IMR-90 (cell line): ENCODE data around the gene ARHGEF38. TPM values are rescaled to one million over a fixed set of nuclear protein-coding genes. Genes with fewer than 3 reads are reported as not detected.

Experiments
- ATAC-seq: fragments of 200-7000 bp; cut with Tn5 transposase; 2 replicates; pipeline ENCODE4 v1.9.1; 2020; ENCODE audit warnings: low read depth, mild to moderate bottlenecking, moderate library complexity
- BruUV-seq: library from RNA; stranded (reverse); fragments of 400-500 nt; replicated peaks from 2 replicates; lab custom pipeline; 2021; lab: Mats Ljungman, UMichigan
- CTCF ChIA-PET: fragments of 300-600 bp; formaldehyde crosslinking; extraction: SDS; loops from one replicate; lab custom pipeline; 2021; ENCODE audit warnings: antibody characterized with exemption; lab: Yijun Ruan, JAX
- POLR2A ChIA-PET: fragments of 300-600 bp; sonication (Branson Sonifier 250); formaldehyde crosslinking; loops from one replicate; lab custom pipeline; 2022; ENCODE audit warnings: antibody characterized with exemption; ENCODE audit not compliant: unreplicated experiment; lab: Charles Lee
- DNase-seq: peaks from one replicate; pipeline ENCODE4 v3.0.0; 2013
- H2AFZ ChIP-seq: replicated peaks from 2 replicates; pipeline ENCODE3; 2013; ENCODE audit warnings: low read length, mild to moderate bottlenecking; ENCODE audit not compliant: poor library complexity
- H2AK5ac ChIP-seq: 2 replicates; pipeline ENCODE4 v1.6.1; 2013; ENCODE audit warnings: low read depth, low read length, inconsistent platforms
- H2AK9ac ChIP-seq: replicated peaks from 2 replicates; pipeline ENCODE3; 2013; ENCODE audit warnings: mild to moderate bottlenecking, low read depth, low read length, moderate library complexity; ENCODE audit not compliant: poor library complexity
- H2BK120ac ChIP-seq: 2 replicates; pipeline ENCODE4 v1.6.1; 2013; ENCODE audit warnings: low read depth, low read length, inconsistent platforms
- H2BK15ac ChIP-seq: 3 replicates; pipeline ENCODE4 v1.6.1; 2013; ENCODE audit warnings: low read depth, low read length, inconsistent platforms
- H2BK20ac ChIP-seq: 2 replicates; pipeline ENCODE4 v1.6.1; 2013; ENCODE audit warnings: low read depth, mild to moderate bottlenecking, inconsistent platforms, low read length, moderate library complexity
- H2BK5ac ChIP-seq: 2 replicates; pipeline ENCODE4 v1.6.1; 2013; ENCODE audit warnings: mild to moderate bottlenecking, low read depth, low read length, inconsistent platforms; ENCODE audit not compliant: poor library complexity, severe bottlenecking
- H3K14ac ChIP-seq: replicated peaks from 2 replicates; pipeline ENCODE4 v1.6.1; 2013; ENCODE audit warnings: low read depth, low read length, inconsistent platforms
- H3K18ac ChIP-seq: 2 replicates; pipeline ENCODE4 v1.6.1; 2013; ENCODE audit warnings: low read depth, low read length, control low read depth
- H3K23ac ChIP-seq: 2 replicates; pipeline ENCODE4 v1.6.1; 2013; ENCODE audit warnings: low read depth, low read length, inconsistent platforms
- H3K27ac ChIP-seq: 2 replicates; pipeline ENCODE4 v1.5.1; 2013; ENCODE audit warnings: mild to moderate bottlenecking, control low read depth, low read length; ENCODE audit not compliant: insufficient read depth
- H3K27me3 ChIP-seq: 2 replicates; pipeline ENCODE4 v1.6.1; 2013; ENCODE audit warnings: low read length; ENCODE audit not compliant: control insufficient read depth, insufficient read depth
- H3K36me3 ChIP-seq: 2 replicates; pipeline ENCODE4 v1.6.1; 2013; ENCODE audit warnings: low read length, mixed read lengths; ENCODE audit not compliant: control insufficient read depth, insufficient read depth
- H3K4ac ChIP-seq: 2 replicates; pipeline ENCODE4 v1.6.1; 2013; ENCODE audit warnings: low read depth, low read length, inconsistent platforms
- H3K4me1 ChIP-seq: 2 replicates; pipeline ENCODE4 v1.6.1; 2013; ENCODE audit warnings: low read length, mixed read lengths; ENCODE audit not compliant: control insufficient read depth, insufficient read depth
- H3K4me2 ChIP-seq: 2 replicates; pipeline ENCODE4 v1.6.1; 2013; ENCODE audit warnings: low read depth, mild to moderate bottlenecking, control low read depth, low read length, moderate library complexity
- H3K4me3 ChIP-seq: 2 replicates; pipeline ENCODE4 v1.5.1; 2013; ENCODE audit warnings: low read depth, mild to moderate bottlenecking, control low read depth, low read length, moderate library complexity; ENCODE audit not compliant: insufficient read depth
- H3K56ac ChIP-seq: 2 replicates; pipeline ENCODE4 v1.6.1; 2013; ENCODE audit warnings: low read length, inconsistent platforms; ENCODE audit not compliant: insufficient read depth; ENCODE audit errors: extremely low read depth
- H3K79me1 ChIP-seq, 2 experiments: 2 replicates each; pipeline ENCODE4 v1.6.1; 2013; ENCODE audit warnings: low read length in 2 of 2, inconsistent platforms in 1 of 2, low read depth in 1 of 2
- H3K9ac ChIP-seq: 2 replicates; pipeline ENCODE4 v1.6.1; 2013; ENCODE audit warnings: low read depth, low read length, control low read depth
- H3K9me1 ChIP-seq: 2 replicates; pipeline ENCODE4 v1.6.1; 2013; ENCODE audit warnings: low read length, inconsistent platforms; ENCODE audit not compliant: insufficient read depth
- H3K9me3 ChIP-seq: 2 replicates; pipeline ENCODE4 v1.6.1; 2013; ENCODE audit warnings: low read length; ENCODE audit not compliant: control insufficient read depth, insufficient read depth
- H4K20me1 ChIP-seq: 2 replicates; pipeline ENCODE4 v1.6.1; 2013; ENCODE audit warnings: low read length, inconsistent platforms; ENCODE audit not compliant: insufficient read depth
- H4K5ac ChIP-seq: 2 replicates; pipeline ENCODE4 v1.6.1; 2013; ENCODE audit warnings: mild to moderate bottlenecking, low read depth, low read length, control low read depth
- H4K8ac ChIP-seq, 2 experiments: 2 replicates each; pipeline ENCODE4 v1.6.1; 2013; ENCODE audit warnings: low read depth in 2 of 2, low read length in 2 of 2, control low read depth in 1 of 2, inconsistent platforms in 1 of 2
- H4K91ac ChIP-seq: 2 replicates; pipeline ENCODE4 v1.6.1; 2013; ENCODE audit warnings: low read depth, low read length, inconsistent platforms; ENCODE audit not compliant: insufficient read depth
- BHLHE40 ChIP-seq: fragments of 150-350 bp; IDR thresholded peaks from 2 replicates; pipeline ENCODE4 v1.6.1; 2016; ENCODE audit warnings: mild to moderate bottlenecking, low read depth, low read length
- CEBPB ChIP-seq: IDR thresholded peaks from 2 replicates; pipeline ENCODE4 v1.6.1; 2012; ENCODE audit warnings: low read depth, low read length, improper control_type of control experiment
- CHD1 ChIP-seq: IDR thresholded peaks from 2 replicates; pipeline ENCODE4 v1.6.1; 2012; ENCODE audit warnings: low read depth, low read length, improper control_type of control experiment
- CTCF ChIP-seq: conservative IDR thresholded peaks from 2 replicates; pipeline ENCODE4 v1.5.1; 2012; ENCODE audit warnings: mild to moderate bottlenecking, low read depth, low read length, improper control_type of control experiment
- FOS ChIP-seq: fragments of 150-350 bp; IDR thresholded peaks from 2 replicates; pipeline ENCODE4 v1.6.1; 2016; ENCODE audit warnings: low read depth, low read length
- NFE2L2 ChIP-seq: fragments of 150-350 bp; IDR thresholded peaks from 2 replicates; pipeline ENCODE4 v1.6.1; 2016; ENCODE audit warnings: low read depth, mild to moderate bottlenecking, low read length
- POLR2A ChIP-seq: IDR thresholded peaks from 2 replicates; pipeline ENCODE4 v1.6.1; 2012; ENCODE audit warnings: mild to moderate bottlenecking, low read depth, low read length
- RAD21 ChIP-seq: IDR thresholded peaks from 2 replicates; pipeline ENCODE4 v1.6.1; 2012; ENCODE audit warnings: low read length, improper control_type of control experiment
- RFX5 ChIP-seq: IDR thresholded peaks from 2 replicates; pipeline ENCODE4 v1.8.0; 2012; ENCODE audit warnings: low read depth, mild to moderate bottlenecking, low read length, moderate library complexity
- SMC3 ChIP-seq: fragments of 150-350 bp; IDR thresholded peaks from 2 replicates; pipeline ENCODE4 v1.6.1; 2016; ENCODE audit warnings: low read depth, mild to moderate bottlenecking, antibody characterized with exemption, low read length, moderate library complexity
- WGBS, 2 experiments: methylation state at CpG; one replicate each; pipeline versions ENCODE4 v1.1.5 to v1.1.7; 2013; ENCODE audit warnings: missing lambda C conversion rate in 2 of 2; ENCODE audit not compliant: insufficient read length in 1 of 2; ENCODE audit errors: extremely low coverage in 2 of 2; 5-methylcytosine and 5-hydroxymethylcytosine counted together
- dilution Hi-C: fragments of 300-500 bp; cut with HindIII; formaldehyde crosslinking; loops from one replicate; pipeline ENCODE4 v1.14.3; 2018; ENCODE audit warnings: low sequenced_read_pairs; ENCODE audit not compliant: unreplicated experiment
- in situ Hi-C: fragments of 300-500 bp; cut with MboI; formaldehyde crosslinking; loops from 3 replicates; pipeline ENCODE4 v1.14.3; 2019; ENCODE audit warnings: low sequenced_read_pairs, inconsistent platforms, mixed read lengths
- intact Hi-C: fragments of 100-400 bp; cut with micrococcal nuclease; formaldehyde crosslinking; loops from 2 replicates; pipeline ENCODE4 v1.10.0; 2022
- polyA plus RNA-seq, 3 experiments: library from polyadenylated mRNA; depleted of rRNA; stranded (reverse); fragments of >200 nt; gene quantifications; 2 replicates each; pipeline ENCODE4 v1.2.3, GENCODE V29; 2012; ENCODE audit warnings: low replicate concordance in 1 of 3
- total RNA-seq: library from RNA; depleted of rRNA; stranded (reverse); fragments of >200 nt; gene quantifications from 2 replicates; pipeline ENCODE4 v1.2.3, GENCODE V29; 2012

ARHGEF38 gene
- total and polyA plus RNA-seq, 2 of the 4 experiments (the other 2 are of a cell fraction), result not detected

GRCh38 chr4:105714071-105714521 is 161.7 kb downstream of the ARHGEF38 start:
- H3K23ac ChIP-seq, result no peak overlapping the region
- 0 out of 4 replicates have a peak overlapping the region, but pooled peaks of 1 of the 2 experiments have one; percentile 15 for H4K8ac ChIP-seq
- no peak overlapping the region for H3K4ac ChIP-seq
- H2BK20ac ChIP-seq, result no peak overlapping the region
- H3K9me1 ChIP-seq, result no peaks in the 10 kb centered on the region
- H4K91ac ChIP-seq, result no peak overlapping the region
- WGBS, 2 experiments, result no CpG with 5 or more reads among the region's 5 CpGs
- DNase-seq (no peak), ATAC-seq (peak; percentile 27; the same call in 1 of the 2 replicates)
- no peak overlapping the region for H2BK120ac ChIP-seq
- intact Hi-C loops, result no loop called here
- TF ChIP-seq SMC3 (no peak), CHD1 (no peak), FOS (no peak), RAD21 (no peak), POLR2A (no peak), NFE2L2 (no peak), CEBPB (no peak), RFX5 (no peak), CTCF (no peak), BHLHE40 (no peak)
- H3K79me1 ChIP-seq, result peaks cover 7 to 19% of the 10 kb centered on the region in 2 experiments; a peak in 2 of 4 replicates
- H4K20me1 ChIP-seq, result no peaks in the 10 kb centered on the region
- H3K4me1 ChIP-seq, result no peaks in the 10 kb centered on the region
- peaks cover under 1% of the 10 kb centered on the region; the same call in 1 of the 2 replicates for H3K36me3 ChIP-seq
- H3K14ac ChIP-seq, result no peak overlapping the region
- BruUV-seq, result no TSS peak
- H2AK9ac ChIP-seq, result no peak overlapping the region
- H3K56ac ChIP-seq, result no peak overlapping the region
- no peak overlapping the region for H2BK5ac ChIP-seq
- in situ Hi-C loops, result no loop called here
- no peaks in the 10 kb centered on the region for H3K27me3 ChIP-seq
- H3K18ac ChIP-seq, result peak overlapping the region; percentile 65; the same call in 1 of the 2 replicates
- H3K4me2 ChIP-seq, result peak overlapping the region; percentile 97; the same call in 1 of the 2 replicates
- no peaks in the 10 kb centered on the region for H3K9me3 ChIP-seq
- CTCF ChIA-PET, result interaction anchor here (0.7 to 1.0 kb wide), 2 partner anchors 183 to 914 kb away, joined by 3 read pairs; no protein-coding TSS in a partner anchor
- no peak overlapping the region for H3K4me3 ChIP-seq
- H2AFZ ChIP-seq, result no peak overlapping the region
- no peak overlapping the region for H2AK5ac ChIP-seq
- H2BK15ac ChIP-seq, result no peak overlapping the region
- POLR2A ChIA-PET, result no interaction called here
- dilution Hi-C loops, result no loop called here
- no peak overlapping the region for H3K9ac ChIP-seq
- no peak overlapping the region for H4K5ac ChIP-seq
- no peak overlapping the region for H3K27ac ChIP-seq
